ENCODE measurements around the gene DNAJC7.
"Not testable (repeated sequence)": the region's sequence is repeated elsewhere in the genome, so short reads cannot be mapped to it uniquely, and the experiment has no call there.

GRCh38 chr17:42020845-42021244 is 3.6 kb upstream of the DNAJC7 start:
- not testable (repeated sequence) for TF ChIP-seq POLR2A (IDR thresholded peaks at IDR 0.05; ENCODE audit: low read length); GATA1 (IDR thresholded peaks at IDR 0.05; ENCODE audit: low read depth, low read length)

Measured in erythroblast (primary cell).